ENCODE results near the gene HSD11B1L.

HSD11B1L gene

GRCh38 chr19:5641171-5641570, 39.7 kb upstream of the HSD11B1L start:
- TF ChIP-seq CTCF (IDR thresholded peaks at IDR 0.05; ENCODE audit: borderline replicate concordance, insufficient read depth, low read depth, low read length), result no peak
- H3K4me3 ChIP-seq (ENCODE audit: low read depth, low read length), result no peak overlapping the region

- no peak for TF ChIP-seq CTCF (IDR thresholded peaks at IDR 0.05; ENCODE audit: borderline replicate concordance, insufficient read depth, low read depth, low read length)
- H3K4me3 ChIP-seq (ENCODE audit: low read depth, low read length), result no peak overlapping the region
Observed at GRCh38 chr19:5642204-5642603, 38.6 kb upstream of the HSD11B1L start.

- TF ChIP-seq CTCF (IDR thresholded peaks at IDR 0.05; ENCODE audit: borderline replicate concordance, insufficient read depth, low read depth, low read length), result no peak
Observed at GRCh38 chr19:5643060-5643459, 37.8 kb upstream of the HSD11B1L start.

GRCh38 chr19:5644037-5644436, 36.8 kb upstream of the HSD11B1L start:
- no peak for TF ChIP-seq CTCF (IDR thresholded peaks at IDR 0.05; ENCODE audit: borderline replicate concordance, insufficient read depth, low read depth, low read length)

More at GRCh38 chr19:5643060-5643459, 37.8 kb upstream of the HSD11B1L start:
- H3K4me3 ChIP-seq (ENCODE audit: low read depth, low read length), result no peak overlapping the region

GRCh38 chr19:5645409-5645808, 35.4 kb upstream of the HSD11B1L start:
- no peak for TF ChIP-seq CTCF (IDR thresholded peaks at IDR 0.05; ENCODE audit: borderline replicate concordance, insufficient read depth, low read depth, low read length)
- H3K4me3 ChIP-seq (ENCODE audit: low read depth, low read length), result no peak overlapping the region

More at GRCh38 chr19:5644037-5644436, 36.8 kb upstream of the HSD11B1L start:
- no peak overlapping the region for H3K4me3 ChIP-seq (ENCODE audit: low read depth, low read length)

GRCh38 chr19:5646703-5647102, 34.1 kb upstream of the HSD11B1L start:
- no peak overlapping the region for H3K4me3 ChIP-seq (ENCODE audit: low read depth, low read length)
- no peak for TF ChIP-seq CTCF (IDR thresholded peaks at IDR 0.05; ENCODE audit: borderline replicate concordance, insufficient read depth, low read depth, low read length)

- no peak overlapping the region for H3K4me3 ChIP-seq (ENCODE audit: low read depth, low read length)
- no peak for TF ChIP-seq CTCF (IDR thresholded peaks at IDR 0.05; ENCODE audit: borderline replicate concordance, insufficient read depth, low read depth, low read length)
Observed at GRCh38 chr19:5648464-5648863, 32.4 kb upstream of the HSD11B1L start.
